HL-60/S4 treated with phorbol 12-myristate 13-acetate at 8.2 ng/mL for 4 days and 3 days (cell line): ENCODE results near the gene NUDT8.
"Not testable (repeated sequence)": the region's sequence is repeated elsewhere in the genome, so short reads cannot be mapped to it uniquely, and the experiment has no call there.

ENCODE experiments used
- in situ Hi-C: fragments of 300-500 bp; cut with MboI; formaldehyde crosslinking; loops from 2 replicates; pipeline ENCODE4 v1.15.0; 2022; ENCODE audit warnings: low sequenced_read_pairs

NUDT8 gene

GRCh38 chr11:67630228-67630942 is 648 bp upstream of the NUDT8 start:
- in situ Hi-C loops, result no loop called here

GRCh38 chr11:67628710-67629385 is 889 bp downstream of the NUDT8 start:
- in situ Hi-C loops, result no loop called here

- in situ Hi-C loops, result no loop called here
Measured at GRCh38 chr11:67627812-67628624, 1.7 kb downstream of the NUDT8 start.

DNA sequence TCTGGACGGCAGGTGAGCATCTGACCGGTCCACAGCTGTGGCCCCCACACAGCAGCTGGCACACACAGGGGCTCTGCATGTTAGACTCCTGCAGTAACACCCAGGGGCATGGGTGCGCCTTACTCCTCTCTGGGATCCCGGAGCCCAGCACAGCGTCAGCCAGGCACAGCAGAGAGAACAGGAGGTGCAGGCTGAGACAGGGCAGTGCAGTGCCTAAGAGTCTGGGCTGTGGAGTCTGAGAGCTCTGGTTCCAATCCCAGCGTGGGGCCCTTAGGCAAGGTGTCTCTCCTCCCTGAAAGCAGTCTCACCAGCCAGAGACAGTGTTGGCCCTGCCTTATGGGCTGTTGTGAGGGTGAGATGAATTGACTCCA is 2.3 kb downstream of the NUDT8 start:
- in situ Hi-C loops, result no loop called here

DNA sequence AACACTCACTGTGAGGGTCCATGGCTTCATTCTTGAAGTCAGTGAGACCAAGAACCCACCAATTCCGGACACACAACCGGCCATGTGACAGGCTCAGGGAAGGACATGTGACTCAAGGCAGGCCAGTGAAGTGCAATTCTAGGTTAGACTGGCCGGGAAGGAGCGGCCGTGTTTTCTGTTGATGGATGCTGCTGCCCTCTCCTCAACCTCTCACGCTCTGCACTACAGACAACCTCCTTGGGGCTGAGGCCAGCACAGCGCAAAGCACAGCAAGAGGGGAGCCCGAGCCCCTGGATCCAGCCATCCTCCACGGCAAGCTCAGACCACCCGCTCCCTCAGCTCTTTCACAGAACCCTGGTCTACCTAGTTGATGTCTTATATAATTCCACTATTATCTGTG is 2.8 kb downstream of the NUDT8 start:
- in situ Hi-C loops, result no loop called here

GRCh38 chr11:67626131-67626833 is 3.5 kb downstream of the NUDT8 start:
- in situ Hi-C loops, result not testable (repeated sequence)

GRCh38 chr11:67623795-67624194 is 5.9 kb downstream of the NUDT8 start:
- in situ Hi-C loops, result not testable (repeated sequence)

DNA sequence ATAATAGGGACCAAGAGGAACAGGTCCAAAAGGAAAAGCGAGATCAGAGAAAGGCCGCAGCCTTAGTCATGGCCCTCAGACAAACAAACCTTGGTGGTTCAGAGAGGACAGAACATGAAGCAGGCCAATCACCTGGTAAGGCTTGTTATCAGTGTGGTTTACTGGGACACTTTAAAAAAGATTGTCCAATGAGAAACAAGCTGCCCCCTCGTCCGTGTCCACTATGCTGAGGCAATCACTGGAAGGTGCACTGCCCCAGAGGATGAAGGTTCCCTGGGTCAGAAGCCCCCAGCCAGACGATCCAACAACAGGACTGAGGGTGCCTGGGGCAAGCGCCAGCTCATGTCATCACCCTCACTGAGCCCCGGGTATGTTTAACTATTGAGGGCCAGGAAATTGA is 6.8 kb downstream of the NUDT8 start:
- in situ Hi-C loops, result not testable (repeated sequence)

DNA sequence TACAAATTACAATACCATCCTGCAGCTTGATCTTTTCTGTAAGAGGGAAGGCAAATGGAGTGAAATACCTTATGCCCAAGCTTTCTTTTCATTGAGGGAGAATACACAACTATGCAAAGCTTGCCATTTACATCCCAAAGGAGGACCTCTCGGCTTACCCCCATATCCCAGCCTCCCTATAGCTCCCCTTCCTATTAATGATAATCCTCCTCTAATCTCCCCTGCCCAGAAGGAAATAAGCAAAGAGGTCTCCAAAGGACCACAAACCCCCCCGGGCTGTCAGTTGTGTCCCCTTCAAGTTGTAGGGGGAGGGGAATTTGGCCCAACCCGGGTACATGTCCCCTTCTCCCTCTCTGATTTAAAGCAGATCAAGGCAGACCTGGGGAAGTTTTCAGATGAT is 7.8 kb downstream of the NUDT8 start:
- in situ Hi-C loops, result not testable (repeated sequence)

- in situ Hi-C loops, result not testable (repeated sequence)
Measured at GRCh38 chr11:67620621-67621020, 9.1 kb downstream of the NUDT8 start.

DNA sequence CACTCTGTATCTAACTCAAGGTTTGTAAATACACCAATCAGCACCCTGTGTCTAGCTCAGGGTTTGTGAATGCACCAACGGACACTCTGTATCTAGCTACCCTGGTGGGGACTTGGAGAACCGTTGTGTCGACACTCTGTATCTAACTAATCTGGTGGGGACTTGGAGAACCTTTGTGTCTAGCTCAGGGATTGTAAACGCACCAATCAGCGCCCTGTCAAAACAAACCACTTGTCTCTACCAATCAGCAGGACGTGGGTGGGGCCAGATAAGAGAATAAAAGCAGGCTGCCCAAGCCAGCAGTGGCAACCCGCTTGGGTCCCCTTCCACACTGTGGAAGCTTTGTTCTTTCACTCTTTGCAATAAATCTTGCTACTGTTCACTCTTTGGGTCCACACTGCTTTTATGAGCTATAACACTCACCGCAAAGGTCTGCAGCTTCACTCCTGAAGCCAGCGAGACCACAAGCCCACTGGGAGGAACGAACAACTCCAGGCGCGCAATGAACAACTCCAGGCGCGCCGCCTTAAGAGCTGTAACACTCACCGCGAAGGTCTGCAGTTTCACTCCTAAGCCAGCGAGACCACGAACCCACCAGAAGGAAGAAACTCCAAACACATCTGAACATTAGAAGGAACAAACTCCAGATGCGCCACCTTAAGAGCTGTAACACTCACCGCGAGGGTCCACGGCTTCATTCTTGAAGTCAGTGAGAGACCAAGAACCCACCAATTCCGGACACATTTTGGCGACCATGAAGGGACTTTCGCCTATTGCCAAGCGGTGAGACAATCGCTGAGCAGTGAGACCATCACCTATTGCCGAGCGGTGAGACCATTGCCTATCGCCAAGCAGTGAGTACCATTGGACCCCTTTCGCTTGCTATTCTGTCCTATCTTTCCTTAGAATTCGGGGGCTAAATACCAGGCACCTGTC is 9.8 kb downstream of the NUDT8 start:
- in situ Hi-C loops, result not testable (repeated sequence)

GRCh38 chr11:67618901-67619659 is 10.7 kb downstream of the NUDT8 start:
- in situ Hi-C loops, result not testable (repeated sequence)

DNA sequence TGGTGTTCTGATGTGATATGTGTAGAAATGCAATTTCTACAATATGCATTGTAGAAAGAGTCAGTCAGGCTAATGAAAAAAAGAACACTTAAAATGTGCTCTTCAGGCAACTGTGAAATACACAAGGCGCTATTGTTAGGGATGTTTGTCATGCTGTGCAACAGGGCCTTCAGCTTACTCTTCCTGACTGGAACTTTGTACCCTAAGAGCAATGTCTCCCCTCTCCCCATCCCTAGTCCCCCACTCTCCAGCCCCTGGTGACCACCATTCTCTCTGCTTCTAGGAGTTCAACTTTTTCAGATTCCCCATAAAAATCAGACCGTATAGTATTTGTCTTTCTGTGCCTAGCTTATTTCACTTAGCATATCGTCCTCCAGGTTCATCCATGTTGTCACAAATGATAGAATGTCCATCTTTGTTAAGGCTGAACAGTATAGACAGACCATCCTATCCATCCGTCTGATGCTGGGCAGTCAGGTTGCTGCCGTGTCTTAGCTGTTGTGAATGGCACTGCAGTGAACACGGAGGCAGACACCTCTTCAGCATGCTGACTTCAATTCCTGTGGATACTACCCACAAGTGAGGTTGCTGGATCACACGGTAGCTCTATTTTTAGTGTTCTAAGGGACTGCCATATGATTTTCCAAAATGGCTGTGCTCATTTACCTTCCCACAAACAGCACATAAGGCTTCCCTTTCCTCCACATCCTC is 12.3 kb downstream of the NUDT8 start:
- in situ Hi-C loops, result no loop called here

- in situ Hi-C loops, result no loop called here
Measured at GRCh38 chr11:67616431-67617242, 13.1 kb downstream of the NUDT8 start.

GRCh38 chr11:67615728-67616430 is 13.9 kb downstream of the NUDT8 start:
- in situ Hi-C loops, result no loop called here

DNA sequence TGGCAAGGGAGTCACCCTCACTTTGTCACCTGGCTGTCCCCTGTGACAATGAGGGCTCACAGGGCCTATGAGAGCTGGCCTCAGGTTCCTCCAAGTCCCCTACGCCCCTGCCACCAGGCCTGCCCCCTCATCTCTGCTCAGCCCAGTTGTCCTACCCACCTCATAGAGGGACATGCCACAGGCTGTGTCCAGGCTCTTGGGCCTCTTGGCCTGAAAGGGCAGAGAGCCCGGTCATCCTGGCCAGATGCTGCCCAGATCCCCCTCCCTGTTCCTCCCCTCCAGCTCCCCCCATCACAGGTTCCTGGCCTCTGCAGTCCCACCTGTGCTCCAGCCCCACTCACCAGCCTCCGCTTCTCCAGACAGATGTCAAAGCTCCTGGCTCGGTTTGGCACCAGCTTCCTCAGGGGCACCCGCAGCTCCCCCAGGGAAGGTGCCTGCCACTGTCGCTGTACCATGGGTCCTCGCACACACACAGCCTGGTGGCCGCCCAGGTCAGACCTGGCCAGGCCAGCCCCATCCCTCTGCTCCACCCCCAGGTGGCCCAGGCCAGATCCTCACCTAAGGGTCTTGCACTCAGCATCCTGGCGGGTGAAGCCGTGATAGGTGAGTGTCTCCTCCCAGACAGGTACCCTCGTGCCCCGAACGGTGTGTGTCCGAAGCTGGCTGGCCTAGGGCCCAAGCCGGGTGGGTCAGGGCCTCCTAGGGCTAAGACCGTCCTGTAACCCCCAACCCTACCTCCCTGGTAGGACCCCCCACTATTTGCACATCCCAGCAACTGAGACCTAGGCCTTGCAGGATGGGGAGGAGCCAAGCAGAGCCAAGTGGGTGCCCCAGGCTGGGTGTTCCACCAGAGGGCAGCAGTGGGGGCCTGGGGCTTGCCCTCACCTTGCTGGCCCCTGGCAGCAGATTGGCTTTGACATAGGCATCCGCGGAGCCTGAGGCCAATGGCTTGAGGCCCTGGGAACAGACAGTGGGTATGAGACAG is 14.7 kb downstream of the NUDT8 start:
- in situ Hi-C loops, result no loop called here
